H9 (cell line): Measurements from ENCODE around the gene KIF26B. TPM values are rescaled to one million over a fixed set of nuclear protein-coding genes. Genes with fewer than 3 reads are reported as not detected.

Experiments
- DNase-seq: peaks from one replicate; pipeline ENCODE4 v3.0.0-alpha.2; 2017
- H2AFZ ChIP-seq: one replicate; pipeline ENCODE4 v1.6.1; 2013; ENCODE audit warnings: mild to moderate bottlenecking, low read length, control low read depth, moderate library complexity
- H2AK5ac ChIP-seq: 2 replicates; pipeline ENCODE4 v1.6.1; 2013; ENCODE audit warnings: low read length, control low read depth, mixed read lengths; ENCODE audit not compliant: insufficient read length
- H2BK120ac ChIP-seq: one replicate; pipeline ENCODE4 v1.6.1; 2013; ENCODE audit warnings: low read depth, mild to moderate bottlenecking, low read length, control low read depth, inconsistent platforms; ENCODE audit not compliant: poor library complexity, severe bottlenecking
- H2BK12ac ChIP-seq: 2 replicates; pipeline ENCODE4 v1.6.1; 2013; ENCODE audit warnings: low read length, control low read depth, mixed read lengths, low read depth; ENCODE audit not compliant: insufficient read length
- H2BK15ac ChIP-seq: 2 replicates; pipeline ENCODE4 v1.6.1; 2013; ENCODE audit warnings: low read depth, low read length, control low read depth
- H2BK20ac ChIP-seq: one replicate; pipeline ENCODE4 v1.6.1; 2013; ENCODE audit warnings: low read depth, mild to moderate bottlenecking, low read length, control low read depth, inconsistent platforms; ENCODE audit not compliant: poor library complexity, severe bottlenecking
- H2BK5ac ChIP-seq: 2 replicates; pipeline ENCODE4 v1.6.1; 2013; ENCODE audit warnings: low read length, control low read depth, mixed read lengths; ENCODE audit not compliant: insufficient read length
- H3K14ac ChIP-seq: 2 replicates; pipeline ENCODE4 v1.6.1; 2013; ENCODE audit warnings: low read length, control low read depth; ENCODE audit not compliant: insufficient read depth
- H3K18ac ChIP-seq: 2 replicates; pipeline ENCODE4 v1.6.1; 2013; ENCODE audit warnings: low read depth, mild to moderate bottlenecking, mixed read lengths, low read length, control low read depth; ENCODE audit not compliant: insufficient read length
- H3K23ac ChIP-seq: 2 replicates; pipeline ENCODE4 v1.6.1; 2013; ENCODE audit warnings: low read length, control low read depth, mixed read lengths, low read depth; ENCODE audit not compliant: insufficient read length
- H3K23me2 ChIP-seq: 2 replicates; pipeline ENCODE4 v1.6.1; 2013; ENCODE audit warnings: low read depth, mild to moderate bottlenecking, mixed read lengths, low read length, control low read depth; ENCODE audit not compliant: insufficient read length, poor library complexity, severe bottlenecking
- H3K27ac ChIP-seq: 2 replicates; pipeline ENCODE4 v1.5.1; 2013; ENCODE audit warnings: low read length, control low read depth, mixed read lengths, low read depth; ENCODE audit not compliant: insufficient read length
- H3K27me3 ChIP-seq: 2 replicates; pipeline ENCODE4 v1.6.1; 2013; ENCODE audit warnings: low read length, control low read depth, inconsistent platforms; ENCODE audit not compliant: insufficient read depth
- H3K4ac ChIP-seq: 2 replicates; pipeline ENCODE4 v1.6.1; 2013; ENCODE audit warnings: low read depth, mild to moderate bottlenecking, control low read depth, inconsistent platforms, low read length, moderate library complexity
- H3K4me1 ChIP-seq: 2 replicates; pipeline ENCODE4 v1.6.1; 2013; ENCODE audit warnings: low read length, control low read depth, inconsistent platforms; ENCODE audit not compliant: insufficient read depth
- H3K4me2 ChIP-seq: 2 replicates; pipeline ENCODE4 v1.6.1; 2013; ENCODE audit warnings: low read length, control low read depth, mixed read lengths; ENCODE audit not compliant: insufficient read length, insufficient read depth
- H3K56ac ChIP-seq: 2 replicates; pipeline ENCODE4 v1.6.1; 2013; ENCODE audit warnings: low read depth, mild to moderate bottlenecking, mixed read lengths, low read length, control low read depth; ENCODE audit not compliant: insufficient read length
- H3K79me1 ChIP-seq: 2 replicates; pipeline ENCODE4 v1.6.1; 2013; ENCODE audit warnings: low read depth, mild to moderate bottlenecking, moderate library complexity, low read length, control low read depth, inconsistent platforms; ENCODE audit not compliant: insufficient read depth, poor library complexity, severe bottlenecking
- H3K79me2 ChIP-seq: 2 replicates; pipeline ENCODE4 v1.6.1; 2013; ENCODE audit warnings: low read length, control low read depth, inconsistent platforms; ENCODE audit not compliant: insufficient read depth
- H3K9ac ChIP-seq: 2 replicates; pipeline ENCODE4 v1.6.1; 2013; ENCODE audit warnings: low read length, control low read depth, mixed read lengths; ENCODE audit not compliant: insufficient read length; ENCODE audit errors: extremely low read depth
- H3K9me3 ChIP-seq: one replicate; pipeline ENCODE4 v1.6.1; 2013; ENCODE audit warnings: low read depth, low read length, inconsistent platforms; ENCODE audit not compliant: control insufficient read depth
- H3T11ph ChIP-seq: one replicate; pipeline ENCODE4 v1.6.1; 2013; ENCODE audit warnings: mild to moderate bottlenecking, low read length, control low read depth, inconsistent platforms
- H4K20me1 ChIP-seq: one replicate; pipeline ENCODE4 v1.6.1; 2013; ENCODE audit not compliant: control insufficient read depth, insufficient read length, insufficient read depth
- H4K5ac ChIP-seq: 2 replicates; pipeline ENCODE4 v1.6.1; 2013; ENCODE audit warnings: low read depth, mild to moderate bottlenecking, mixed read lengths, low read length, control low read depth; ENCODE audit not compliant: insufficient read length
- H4K8ac ChIP-seq: replicated peaks from 2 replicates; pipeline ENCODE4 v1.6.1; 2013; ENCODE audit warnings: low read length, control low read depth, mixed read lengths, low read depth; ENCODE audit not compliant: insufficient read length
- H4K91ac ChIP-seq: 2 replicates; pipeline ENCODE4 v1.6.1; 2013; ENCODE audit warnings: low read depth, mild to moderate bottlenecking, moderate library complexity, mixed read lengths, low read length, control low read depth; ENCODE audit not compliant: insufficient read length
- H3K27ac Mint-ChIP-seq, 3 experiments: 2 replicates in 2 of 3; 3 replicates in 1 of 3; pipeline ENCODE4 v1.8.0; 2020 to 2021; ENCODE audit warnings: mixed read lengths in 3 of 3, mild to moderate bottlenecking in 1 of 3, moderate library complexity in 1 of 3
- H3K27me3 Mint-ChIP-seq: 2 replicates; pipeline ENCODE4 v1.8.0; 2021; ENCODE audit warnings: low read depth, mild to moderate bottlenecking, moderate library complexity, mixed read lengths
- H3K36me3 Mint-ChIP-seq, 3 experiments: 2 replicates in 2 of 3; 3 replicates in 1 of 3; pipeline ENCODE4 v1.8.0; 2020 to 2021; ENCODE audit warnings: low read depth in 3 of 3, mixed read lengths in 3 of 3; ENCODE audit not compliant: insufficient read depth in 1 of 3
- H3K4me1 Mint-ChIP-seq, 2 experiments: 2 replicates each; pipeline ENCODE4 v1.8.0; 2020; ENCODE audit warnings: mixed read lengths in 2 of 2
- H3K4me3 Mint-ChIP-seq, 2 experiments: 2 replicates in 1 of 2; 3 replicates in 1 of 2; pipeline ENCODE4 v1.8.0; 2020 to 2021; ENCODE audit warnings: mild to moderate bottlenecking in 2 of 2, mixed read lengths in 2 of 2, moderate library complexity in 1 of 2
- H3K9me3 Mint-ChIP-seq, 2 experiments: 2 replicates in 1 of 2; 3 replicates in 1 of 2; pipeline ENCODE4 v1.8.0; 2020; ENCODE audit warnings: mild to moderate bottlenecking in 2 of 2, mixed read lengths in 2 of 2, moderate library complexity in 1 of 2
- WGBS: extraction: QIAGEN DNeasy Blood & Tissue Kit; methylation state at CpG from one replicate; pipeline ENCODE4 v1.1.7; 2013; ENCODE audit warnings: missing lambda C conversion rate, low lambda C conversion rate, mixed read lengths; ENCODE audit not compliant: insufficient read length; ENCODE audit errors: extremely low coverage; 5-methylcytosine and 5-hydroxymethylcytosine counted together
- total RNA-seq: library from RNA; stranded (reverse); gene quantifications from 2 replicates; pipeline ENCODE4 v1.2.1, GENCODE V29; 2021
- TF ChIP-seq, protein P1 (sequence below): fragments of 200-600 bp; sonication (generic); conservative IDR thresholded peaks from 3 replicates; pipeline ENCODE4 v1.8.0; 2021; ENCODE audit warnings: antibody characterized with exemption, mild to moderate bottlenecking

Gene KIF26B
- total RNA-seq, 1 experiment from 2014 or later = 0.13 TPM

DNA sequence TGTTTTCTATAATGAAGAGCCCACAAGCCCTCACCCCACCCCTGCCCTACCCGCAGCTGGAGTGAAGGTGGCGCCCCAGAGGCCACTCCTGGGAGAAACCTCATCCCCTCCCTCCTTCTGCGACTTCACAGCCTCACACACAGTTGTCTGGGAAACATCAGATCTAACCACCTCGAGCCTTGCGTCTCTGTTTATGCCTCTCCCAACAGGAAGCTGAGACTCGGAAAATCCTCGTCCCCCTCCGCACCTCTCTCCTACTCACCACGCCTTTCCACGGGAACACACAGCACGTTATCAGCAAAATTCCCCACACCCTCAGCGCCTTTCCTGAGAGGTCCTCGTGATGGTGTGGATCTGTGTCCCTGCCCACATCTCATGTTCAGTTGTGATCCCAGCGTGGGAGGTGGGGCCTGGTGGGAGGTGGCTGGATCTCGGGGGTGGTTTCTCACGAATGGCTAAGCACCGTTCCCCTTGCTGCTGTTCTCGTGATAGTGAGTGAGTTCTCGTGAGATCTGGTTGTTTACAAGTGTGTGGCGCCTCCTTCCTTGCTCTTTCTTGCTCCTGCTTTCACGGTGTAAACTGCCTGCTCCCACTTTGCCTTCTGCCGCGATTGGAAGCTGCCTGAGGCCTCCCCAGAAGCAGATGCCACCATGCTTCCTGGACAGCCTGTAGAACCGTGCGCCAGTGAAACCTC lies 190.6 kb downstream of the KIF26B start:
- Histone ChIP-seq H4K20me1 (peaks cover 2% of the 10 kb centered on the region), H3K14ac (peak overlapping the region; percentile 61), H2BK15ac (no peak overlapping the region), H3K4me2 (peak overlapping the region; percentile 7), H3K9ac (no peak overlapping the region), H3K4ac (no peak overlapping the region), H2BK5ac (no peak overlapping the region), H2BK120ac (no peak overlapping the region), H3K18ac (peak overlapping the region; percentile 63), H3T11ph (no peak overlapping the region), H4K8ac (no peak overlapping the region), H3K79me2 (no peaks in the 10 kb centered on the region), H4K91ac (no peak overlapping the region), H3K4me1 (no peaks in the 10 kb centered on the region; the same call in 1 of the 2 replicates), H4K5ac (no peak overlapping the region), H3K27ac (no peak overlapping the region), H3K23me2 (no peaks in the 10 kb centered on the region), H2BK20ac (no peak overlapping the region), H2BK12ac (no peak overlapping the region), H2AFZ (no peak overlapping the region), H3K23ac (no peak overlapping the region), H3K79me1 (no peaks in the 10 kb centered on the region), H3K9me3 (no peaks in the 10 kb centered on the region), H2AK5ac (no peak overlapping the region), H3K27me3 (no peaks in the 10 kb centered on the region), H3K56ac (no peak overlapping the region)
- WGBS = no CpG with 5 or more reads among the region's 25 CpGs
- H3K4me1 Mint-ChIP-seq = peaks cover 6 to 10% of the 10 kb centered on the region in 2 experiments
- H3K4me3 Mint-ChIP-seq = peak overlapping the region in 1 of 2 experiments; percentile 57; a peak in 2 of 5 replicates
- no peaks in the 10 kb centered on the region for H3K36me3 Mint-ChIP-seq
- H3K9me3 Mint-ChIP-seq = no peaks in the 10 kb centered on the region
- peaks cover 37% of the 10 kb centered on the region for H3K27me3 Mint-ChIP-seq
- peak overlapping the region in 1 of 3 experiments; percentile 40; a peak in 2 of 7 replicates for H3K27ac Mint-ChIP-seq
- peak; percentile 82 for DNase-seq
- TF ChIP-seq, protein P1, sequence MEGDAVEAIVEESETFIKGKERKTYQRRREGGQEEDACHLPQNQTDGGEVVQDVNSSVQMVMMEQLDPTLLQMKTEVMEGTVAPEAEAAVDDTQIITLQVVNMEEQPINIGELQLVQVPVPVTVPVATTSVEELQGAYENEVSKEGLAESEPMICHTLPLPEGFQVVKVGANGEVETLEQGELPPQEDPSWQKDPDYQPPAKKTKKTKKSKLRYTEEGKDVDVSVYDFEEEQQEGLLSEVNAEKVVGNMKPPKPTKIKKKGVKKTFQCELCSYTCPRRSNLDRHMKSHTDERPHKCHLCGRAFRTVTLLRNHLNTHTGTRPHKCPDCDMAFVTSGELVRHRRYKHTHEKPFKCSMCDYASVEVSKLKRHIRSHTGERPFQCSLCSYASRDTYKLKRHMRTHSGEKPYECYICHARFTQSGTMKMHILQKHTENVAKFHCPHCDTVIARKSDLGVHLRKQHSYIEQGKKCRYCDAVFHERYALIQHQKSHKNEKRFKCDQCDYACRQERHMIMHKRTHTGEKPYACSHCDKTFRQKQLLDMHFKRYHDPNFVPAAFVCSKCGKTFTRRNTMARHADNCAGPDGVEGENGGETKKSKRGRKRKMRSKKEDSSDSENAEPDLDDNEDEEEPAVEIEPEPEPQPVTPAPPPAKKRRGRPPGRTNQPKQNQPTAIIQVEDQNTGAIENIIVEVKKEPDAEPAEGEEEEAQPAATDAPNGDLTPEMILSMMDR = peak; percentile 59
